Prostate gland (tissue), 2 donors: Measurements from ENCODE around the gene DECR2. TPM values are rescaled to one million over a fixed set of nuclear protein-coding genes. Genes with fewer than 3 reads are reported as not detected.

Experiments used
- DNase-seq: peaks from one replicate; pipeline ENCODE4 v3.0.0-alpha.2; 2019; ENCODE audit warnings: low spot score
- H3K27ac ChIP-seq, 2 donors: fragments of 200-600 bp; sonication (generic); 2 replicates each; pipeline ENCODE4 v1.5.1; 2017 to 2019
- H3K27me3 ChIP-seq: fragments of 200-600 bp; sonication (generic); replicated peaks from 2 replicates; pipeline ENCODE4 v1.5.1; 2019; ENCODE audit not compliant: insufficient read depth
- H3K36me3 ChIP-seq, 2 donors: fragments of 200-600 bp; sonication (generic); 1 replicate in 1 of 2; 2 replicates in 1 of 2; pipeline versions ENCODE4 v1.5.1 to v1.8.1; 2017 to 2019
- H3K4me1 ChIP-seq: fragments of 200-600 bp; sonication (generic); replicated peaks from 2 replicates; pipeline ENCODE4 v1.5.1; 2019
- H3K4me3 ChIP-seq, 2 donors: fragments of 200-600 bp; sonication (generic); 2 replicates each; pipeline ENCODE4 v1.5.1; 2017 to 2019
- H3K9me3 ChIP-seq: fragments of 200-600 bp; sonication (generic); 2 replicates; pipeline ENCODE4 v1.5.1; 2017
- POLR2A ChIP-seq: fragments of 450-650 bp; IDR thresholded peaks from one replicate; pipeline ENCODE4 v1.6.1; 2016; ENCODE audit warnings: antibody characterized with exemption, mild to moderate bottlenecking
- POLR2AphosphoS5 ChIP-seq: sonication (generic); formaldehyde crosslinking; IDR thresholded peaks from one replicate; pipeline ENCODE4 v1.6.1; 2017; ENCODE audit warnings: antibody characterized with exemption
- WGBS: methylation state at CpG from one replicate; pipeline ENCODE4 v1.1.5; 2018; 5-methylcytosine and 5-hydroxymethylcytosine counted together
- intact Hi-C: fragments of 100-400 bp; cut with DNase I; formaldehyde crosslinking; loops from one replicate; pipeline ENCODE4 v1.14.2; 2022
- total RNA-seq, 2 donors: library from RNA; depleted of rRNA; stranded (reverse); fragments of >200 nt; gene quantifications; one replicate each; pipeline ENCODE4 v1.1.0, GENCODE V29; 2016
- TF ChIP-seq, protein P1 (sequence below), 4 experiments: fragments of 200-600 bp in 2 of 4; fragments of 450-650 bp in 2 of 4; sonication (generic) in 2 of 4; IDR thresholded peaks; 1 replicate in 3 of 4; 2 replicates in 1 of 4; pipeline ENCODE4 v1.5.1; 2016 to 2019; ENCODE audit warnings: antibody characterized with exemption in 4 of 4, mild to moderate bottlenecking in 2 of 4, moderate library complexity in 2 of 4

Gene DECR2
- total RNA-seq, 2 donors from 2014 or later, result 23.7 to 38.5 TPM

DNA sequence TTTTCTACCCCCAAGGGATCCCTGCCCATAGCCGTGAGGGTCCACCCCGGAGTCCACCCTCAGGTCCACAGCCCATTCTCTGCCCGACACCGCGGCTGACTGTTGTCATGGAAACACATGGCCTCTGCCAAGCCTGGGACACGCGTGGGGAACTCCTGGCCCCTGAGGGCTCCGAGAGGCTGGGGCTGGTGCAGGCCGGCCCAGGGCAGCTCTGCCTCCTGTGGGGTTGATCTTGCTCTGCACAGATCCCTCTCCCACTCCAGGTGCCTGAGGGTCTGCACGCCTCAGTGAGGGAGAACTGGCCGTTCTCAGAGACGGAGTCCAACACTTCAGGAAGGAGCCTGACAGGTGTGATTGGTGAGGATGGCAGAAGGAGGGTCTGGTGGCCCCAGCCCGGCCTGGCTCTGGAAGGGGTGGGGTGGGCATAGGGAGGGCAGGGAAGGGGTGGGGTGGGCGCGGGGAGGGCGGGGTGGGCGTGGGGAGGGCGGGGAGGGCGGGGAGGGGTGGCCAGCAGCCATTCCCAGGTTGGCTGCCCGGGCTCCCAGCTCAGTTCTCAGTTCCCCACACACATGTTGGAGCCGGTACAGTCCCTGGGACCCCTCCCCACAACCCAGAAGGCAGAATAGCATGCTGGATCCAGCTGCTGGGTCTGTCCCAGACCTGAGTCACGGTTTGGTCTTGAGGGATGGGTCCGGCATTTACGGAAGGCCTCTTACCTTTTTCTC lies 37.8 kb upstream of the DECR2 start:
- no peak for DNase-seq
- Histone ChIP-seq H3K4me1 (no peaks in the 10 kb centered on the region), H3K9me3 (no peaks in the 10 kb centered on the region), H3K36me3 (peaks cover 0 to 14% of the 10 kb centered on the region in 2 donors), H3K4me3 (no peak overlapping the region), H3K27me3 (no peaks in the 10 kb centered on the region), H3K27ac (no peak overlapping the region)
- WGBS, result 21% methylated on average over 14 of the region's 24 CpGs
- TF ChIP-seq POLR2A, result no peak
- TF ChIP-seq, protein P1, sequence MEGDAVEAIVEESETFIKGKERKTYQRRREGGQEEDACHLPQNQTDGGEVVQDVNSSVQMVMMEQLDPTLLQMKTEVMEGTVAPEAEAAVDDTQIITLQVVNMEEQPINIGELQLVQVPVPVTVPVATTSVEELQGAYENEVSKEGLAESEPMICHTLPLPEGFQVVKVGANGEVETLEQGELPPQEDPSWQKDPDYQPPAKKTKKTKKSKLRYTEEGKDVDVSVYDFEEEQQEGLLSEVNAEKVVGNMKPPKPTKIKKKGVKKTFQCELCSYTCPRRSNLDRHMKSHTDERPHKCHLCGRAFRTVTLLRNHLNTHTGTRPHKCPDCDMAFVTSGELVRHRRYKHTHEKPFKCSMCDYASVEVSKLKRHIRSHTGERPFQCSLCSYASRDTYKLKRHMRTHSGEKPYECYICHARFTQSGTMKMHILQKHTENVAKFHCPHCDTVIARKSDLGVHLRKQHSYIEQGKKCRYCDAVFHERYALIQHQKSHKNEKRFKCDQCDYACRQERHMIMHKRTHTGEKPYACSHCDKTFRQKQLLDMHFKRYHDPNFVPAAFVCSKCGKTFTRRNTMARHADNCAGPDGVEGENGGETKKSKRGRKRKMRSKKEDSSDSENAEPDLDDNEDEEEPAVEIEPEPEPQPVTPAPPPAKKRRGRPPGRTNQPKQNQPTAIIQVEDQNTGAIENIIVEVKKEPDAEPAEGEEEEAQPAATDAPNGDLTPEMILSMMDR (IDR thresholded peaks at IDR 0.05), result no peak
- no peak for TF ChIP-seq POLR2AphosphoS5
- intact Hi-C loops, result loop anchor here (5.0 kb wide), 1 partner anchor 257 kb away; no protein-coding TSS in a partner anchor

DNA sequence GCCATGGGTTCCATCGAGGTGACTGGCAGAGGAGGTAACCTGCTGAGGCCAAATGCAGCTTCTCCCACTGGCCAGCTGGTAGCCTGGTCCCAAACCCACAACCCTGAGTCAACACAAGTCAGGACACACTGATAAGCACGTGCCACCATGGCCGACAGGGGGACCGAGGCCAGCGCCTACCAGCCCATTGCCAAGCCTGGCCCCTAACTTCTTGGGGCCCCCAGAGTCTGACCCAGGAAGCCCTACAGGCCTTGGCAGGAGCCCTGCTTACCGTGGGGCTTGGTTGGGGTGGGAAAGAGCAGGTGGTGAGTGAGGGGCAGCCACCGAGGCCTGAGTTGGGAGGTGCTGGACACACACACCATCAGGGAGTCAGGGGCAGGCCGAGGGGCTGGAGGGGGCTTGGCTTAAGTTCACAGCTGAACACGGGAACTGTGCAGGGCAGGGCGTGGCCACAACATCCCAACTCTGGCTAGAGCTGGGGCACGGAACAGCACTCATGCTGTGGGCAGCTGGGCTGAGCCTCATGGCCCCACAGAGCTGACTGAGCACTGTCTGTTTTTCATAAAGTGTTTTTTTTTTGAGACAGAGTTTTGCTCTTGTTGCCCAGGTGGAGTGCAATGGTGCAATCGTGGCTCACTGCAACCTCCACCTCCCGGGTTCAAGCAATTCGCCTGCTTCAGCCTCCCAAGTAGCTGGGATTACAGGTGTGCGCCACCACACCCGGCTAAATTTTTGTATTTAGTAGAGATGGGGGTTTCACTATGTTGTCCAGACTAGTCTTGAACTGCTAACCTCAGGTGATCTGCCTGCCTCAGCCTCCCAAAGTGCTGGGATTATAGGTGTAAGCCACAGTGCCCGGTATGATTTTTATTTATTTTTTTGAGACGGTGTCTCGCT lies 36.8 kb upstream of the DECR2 start:
- no peak for DNase-seq
- TF ChIP-seq, protein P1 (IDR thresholded peaks at IDR 0.05), result no peak
- TF ChIP-seq POLR2A (no peak), POLR2AphosphoS5 (no peak)
- no peak overlapping the region for H3K4me3 ChIP-seq
- H3K27me3 ChIP-seq, result no peaks in the 10 kb centered on the region
- intact Hi-C loops, result loop anchor here (5.0 kb wide), 1 partner anchor 258 kb away; no protein-coding TSS in a partner anchor
- no peaks in the 10 kb centered on the region for H3K9me3 ChIP-seq
- peaks cover 5% of the 10 kb centered on the region for H3K4me1 ChIP-seq
- WGBS, result 60% methylated on average over 19 of the region's 19 CpGs
- H3K27ac ChIP-seq, result no peak overlapping the region
- H3K36me3 ChIP-seq, result peaks cover 0 to 16% of the 10 kb centered on the region in 2 donors

DNA sequence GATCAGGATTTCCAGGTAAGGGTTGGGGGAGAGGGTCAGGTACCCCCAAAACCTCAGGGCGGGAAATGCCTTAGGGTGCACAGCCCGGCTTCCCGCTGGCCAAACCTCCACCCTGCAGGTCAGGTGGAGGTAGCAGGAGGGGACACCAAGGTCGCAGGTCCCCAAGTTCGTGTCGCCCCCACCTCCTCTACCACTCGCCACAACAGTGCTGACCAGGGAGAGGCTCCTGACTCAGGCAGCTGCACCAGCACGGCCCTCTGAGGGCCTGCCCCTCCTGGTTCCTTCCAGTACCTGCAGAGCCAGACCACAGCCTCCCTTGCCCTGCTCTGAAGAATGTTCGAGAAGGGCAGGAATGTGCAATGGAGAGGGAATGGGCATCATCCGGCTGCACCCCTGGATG lies 35.2 kb upstream of the DECR2 start:
- Histone ChIP-seq H3K27ac (no peak overlapping the region), H3K4me1 (peaks cover 7% of the 10 kb centered on the region), H3K36me3 (peaks cover 0 to 16% of the 10 kb centered on the region in 2 donors), H3K27me3 (no peaks in the 10 kb centered on the region), H3K9me3 (no peaks in the 10 kb centered on the region), H3K4me3 (no peak overlapping the region)
- intact Hi-C loops, result no loop called here
- TF ChIP-seq POLR2A (no peak), POLR2AphosphoS5 (no peak)
- TF ChIP-seq, protein P1 (IDR thresholded peaks at IDR 0.05), result no peak
- 86% methylated on average over 9 of the region's 10 CpGs for WGBS
- DNase-seq, result no peak

DNA sequence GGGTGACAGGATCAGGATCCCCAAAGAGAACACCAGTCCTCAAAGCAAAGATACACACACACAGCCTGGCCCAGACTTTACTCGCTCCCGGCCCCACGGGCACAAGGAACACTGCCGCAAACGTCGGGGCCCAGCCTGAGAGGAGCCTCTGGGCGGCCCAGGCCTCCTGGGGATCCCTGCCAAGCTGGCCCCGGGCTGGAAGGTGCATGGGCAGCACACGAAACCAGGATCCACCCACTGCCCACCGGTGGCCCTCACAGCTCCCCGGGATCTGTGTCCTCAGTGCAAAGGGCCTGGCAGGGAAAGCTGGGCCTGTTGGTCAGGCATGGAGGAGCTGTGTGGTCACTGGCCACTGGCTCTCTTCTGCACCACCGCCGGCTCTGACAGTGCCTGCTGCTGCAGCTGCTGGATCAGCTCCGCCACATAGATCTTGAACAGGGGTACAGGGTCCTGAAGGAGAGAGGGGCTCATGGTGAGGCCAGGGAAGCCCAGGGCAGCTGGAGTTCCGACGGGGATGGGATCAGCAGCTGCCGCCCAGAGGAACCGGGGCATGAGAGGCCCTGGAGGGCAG lies 34.3 kb upstream of the DECR2 start:
- intact Hi-C loops, result no loop called here
- no peak for TF ChIP-seq POLR2AphosphoS5
- TF ChIP-seq POLR2A, result no peak
- TF ChIP-seq, protein P1 (IDR thresholded peaks at IDR 0.05), result no peak
- no peak for DNase-seq
- Histone ChIP-seq H3K27ac (no peak overlapping the region), H3K27me3 (no peaks in the 10 kb centered on the region), H3K4me1 (peaks cover 7% of the 10 kb centered on the region), H3K9me3 (no peaks in the 10 kb centered on the region), H3K4me3 (no peak overlapping the region), H3K36me3 (peaks cover 0 to 24% of the 10 kb centered on the region in 2 donors)
- 95% methylated on average over 18 of the region's 18 CpGs for WGBS
